HG03342 (cell line): ENCODE data around the gene ZBTB38.

Source experiments
- ATAC-seq: cut with Tn5 transposase; IDR thresholded peaks from one replicate; pipeline ENCODE4 v1.9.1; 2021; ENCODE audit warnings: mild to moderate bottlenecking, moderate library complexity; ENCODE audit not compliant: unreplicated experiment

ZBTB38 gene

GRCh38 chr3:141401573-141402475, 33.5 kb downstream of the ZBTB38 start:
- peak; percentile 55 for ATAC-seq

GRCh38 chr3:141402476-141403171, 34.3 kb downstream of the ZBTB38 start:
- peak; percentile 39 for ATAC-seq

DNA sequence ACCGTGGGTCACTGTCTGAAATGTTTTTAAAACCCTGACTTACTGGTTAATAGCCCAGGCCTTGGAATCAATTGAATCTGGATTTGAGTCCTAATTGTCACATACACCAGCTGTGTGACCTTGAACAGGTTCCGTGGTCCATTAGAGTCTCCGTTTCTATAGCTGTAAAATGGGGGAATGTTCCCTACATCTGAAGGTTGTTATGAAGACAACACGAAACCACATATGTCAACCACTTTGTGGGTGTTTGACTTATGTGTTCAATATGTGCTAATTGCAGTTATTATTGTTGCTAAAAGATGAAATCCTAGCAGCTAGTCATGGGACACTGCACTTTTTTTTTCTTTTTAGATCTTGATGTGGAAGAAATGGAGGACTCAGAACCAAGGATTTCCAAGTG, 35.3 kb downstream of the ZBTB38 start:
- ATAC-seq = no peak

DNA sequence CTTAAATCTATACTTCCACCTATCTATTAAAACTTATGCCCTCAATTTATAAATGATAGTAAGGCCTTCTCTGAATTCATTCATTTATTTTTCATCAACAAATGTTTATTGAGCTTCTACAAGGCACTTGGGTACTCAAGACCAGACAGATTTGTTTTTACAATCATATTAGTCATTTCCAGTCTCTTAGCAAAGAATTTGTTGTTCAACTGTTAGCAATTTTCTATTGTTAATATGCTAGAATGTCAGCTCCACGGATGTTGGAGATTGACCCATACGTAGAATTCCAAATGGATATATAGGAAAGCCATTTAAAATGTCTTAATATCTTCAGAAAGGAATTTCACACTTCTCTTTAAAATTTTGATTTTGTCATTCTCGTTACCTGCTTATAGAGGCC, 36.7 kb downstream of the ZBTB38 start:
- no peak for ATAC-seq

DNA sequence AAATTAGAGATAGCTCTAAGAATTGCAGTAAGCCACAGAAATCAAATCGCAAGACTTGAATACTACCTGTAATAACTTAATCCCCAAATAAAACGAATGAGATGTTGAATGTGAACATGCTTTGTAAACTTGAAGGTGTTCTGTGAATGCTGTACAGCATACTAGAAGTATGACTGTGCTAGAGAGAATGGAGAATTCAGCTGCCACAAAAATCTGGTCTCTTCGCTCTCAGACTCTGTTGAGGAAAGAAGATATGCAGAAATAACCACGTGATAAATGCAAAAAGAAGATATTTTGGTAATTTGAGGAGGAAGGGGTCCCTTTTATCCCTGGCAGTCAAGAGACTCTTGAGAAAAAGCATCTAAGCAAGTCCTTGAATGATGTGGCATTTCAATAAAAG, 37.3 kb downstream of the ZBTB38 start:
- ATAC-seq = no peak

DNA sequence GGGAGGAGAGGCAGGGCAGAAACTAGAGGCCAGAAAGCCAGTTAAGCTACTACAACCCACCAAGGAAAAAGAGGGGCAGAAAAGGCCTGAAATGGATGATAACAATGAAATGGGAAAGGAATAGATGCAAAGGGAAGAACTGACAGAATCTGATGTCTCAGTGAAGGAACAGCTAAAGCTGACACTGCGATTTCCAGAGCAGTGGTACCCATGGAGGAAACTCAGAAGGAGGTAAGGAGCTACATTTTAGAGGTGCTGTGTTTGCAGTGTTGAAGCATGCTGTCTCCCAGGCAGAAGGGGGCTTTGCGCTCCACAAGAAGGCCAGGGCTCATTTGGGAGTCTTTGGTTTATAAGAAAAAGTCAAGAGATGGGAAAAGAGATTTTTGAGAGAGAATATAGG, 38.0 kb downstream of the ZBTB38 start:
- ATAC-seq = no peak

DNA sequence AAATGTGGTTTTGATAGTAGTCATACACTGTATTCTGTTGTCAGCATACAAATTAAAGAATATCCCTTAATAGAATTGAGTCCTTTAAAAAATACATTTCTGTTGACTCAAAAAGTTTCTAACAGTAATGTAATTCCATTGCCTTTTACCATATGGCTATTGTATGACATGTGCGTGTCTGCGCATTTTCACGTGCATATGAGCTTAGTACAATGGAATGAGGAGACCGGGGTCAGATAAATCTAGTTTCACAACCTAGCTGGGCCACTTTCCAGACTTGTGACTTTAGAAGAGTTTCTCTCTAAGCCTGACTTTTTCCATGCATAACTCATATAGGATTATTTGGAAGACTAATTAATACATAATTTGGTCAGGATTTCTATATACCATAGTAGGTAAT, 38.7 kb downstream of the ZBTB38 start:
- ATAC-seq = no peak

DNA sequence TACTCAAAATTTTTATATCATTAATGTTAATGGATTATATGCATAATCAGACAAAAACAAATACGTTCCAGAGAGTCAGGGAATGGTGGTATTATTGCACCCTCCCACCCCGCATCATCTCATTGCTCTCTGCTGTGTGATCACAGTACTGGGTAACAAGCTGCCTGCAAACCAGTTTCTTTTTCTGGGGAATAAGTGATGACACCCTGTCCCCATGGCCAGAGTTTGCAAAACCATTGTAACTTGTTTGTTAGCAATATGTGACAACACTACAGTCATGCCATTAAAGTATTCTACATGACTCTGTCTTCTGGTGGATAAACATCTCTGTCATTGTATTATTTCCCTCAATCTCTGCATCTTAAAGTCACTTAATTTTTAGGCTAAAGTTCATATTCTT, 39.5 kb downstream of the ZBTB38 start:
- no peak for ATAC-seq

- ATAC-seq = no peak
Measured at GRCh38 chr3:141408596-141408995, 40.3 kb downstream of the ZBTB38 start.

- no peak for ATAC-seq
Measured at GRCh38 chr3:141409940-141410241, 41.6 kb downstream of the ZBTB38 start.

DNA sequence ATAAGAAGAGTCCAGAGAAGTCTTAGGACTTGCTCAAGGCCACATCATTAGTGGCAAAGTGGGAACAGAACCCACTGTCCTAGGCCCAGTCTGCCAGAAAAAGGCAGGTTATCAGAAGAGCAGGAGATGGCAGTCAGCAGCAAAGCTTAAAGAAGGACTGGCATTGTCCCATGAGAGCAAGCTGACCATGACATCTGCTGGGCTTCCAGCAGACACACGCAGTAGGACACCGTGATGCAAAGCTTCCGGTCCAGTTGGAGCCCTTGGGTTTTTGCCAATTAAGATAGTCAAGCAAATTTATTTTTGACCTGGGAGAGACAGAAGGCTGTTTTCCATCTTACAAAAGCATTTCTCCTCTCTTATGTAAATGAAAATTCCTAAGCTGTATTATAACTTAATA, 42.1 kb downstream of the ZBTB38 start:
- ATAC-seq = no peak

- no peak for ATAC-seq
Measured at GRCh38 chr3:141410846-141411245, 42.5 kb downstream of the ZBTB38 start.

- no peak for ATAC-seq
Measured at GRCh38 chr3:141411251-141411771, 43.0 kb downstream of the ZBTB38 start.

DNA sequence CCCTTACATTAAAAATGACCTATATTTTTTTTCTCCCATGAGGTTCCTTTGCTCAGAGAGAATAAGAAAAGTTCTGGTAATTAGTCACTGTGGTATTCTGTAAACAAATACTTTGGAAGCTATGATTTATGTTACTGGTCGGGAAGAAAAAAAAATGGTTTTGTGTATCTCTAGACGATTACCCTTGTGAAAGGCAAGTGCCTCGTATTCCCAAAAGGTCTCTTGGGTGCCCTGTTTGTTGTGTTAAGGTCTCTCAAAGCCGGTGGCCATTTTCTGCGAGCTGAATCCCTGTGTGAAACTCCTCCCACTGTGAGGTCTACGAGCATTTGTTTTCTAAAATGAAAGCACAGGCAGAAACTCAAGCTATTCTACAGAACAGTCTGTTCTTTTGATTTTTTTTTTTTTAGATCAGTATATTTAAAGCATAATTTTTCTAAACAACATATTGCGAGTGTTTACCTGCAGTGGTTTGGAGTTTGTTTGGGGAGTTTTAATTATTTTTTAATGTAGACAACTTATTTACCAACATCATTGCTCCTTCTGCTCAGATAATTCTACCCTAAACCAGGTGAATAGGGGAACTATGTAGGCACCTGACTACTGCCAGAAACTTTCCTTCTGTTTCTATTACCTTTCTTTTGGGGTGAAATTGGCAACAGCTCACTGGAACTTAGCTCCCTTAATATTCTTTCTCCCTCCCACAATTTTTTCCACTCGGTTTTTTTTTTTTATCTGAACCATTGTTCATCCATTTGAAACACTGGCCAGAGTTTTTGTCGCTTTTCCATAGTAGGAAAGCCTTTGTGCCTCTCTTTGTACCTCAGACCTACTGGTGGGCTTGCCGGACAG, 44.0 kb downstream of the ZBTB38 start:
- no peak for ATAC-seq

DNA sequence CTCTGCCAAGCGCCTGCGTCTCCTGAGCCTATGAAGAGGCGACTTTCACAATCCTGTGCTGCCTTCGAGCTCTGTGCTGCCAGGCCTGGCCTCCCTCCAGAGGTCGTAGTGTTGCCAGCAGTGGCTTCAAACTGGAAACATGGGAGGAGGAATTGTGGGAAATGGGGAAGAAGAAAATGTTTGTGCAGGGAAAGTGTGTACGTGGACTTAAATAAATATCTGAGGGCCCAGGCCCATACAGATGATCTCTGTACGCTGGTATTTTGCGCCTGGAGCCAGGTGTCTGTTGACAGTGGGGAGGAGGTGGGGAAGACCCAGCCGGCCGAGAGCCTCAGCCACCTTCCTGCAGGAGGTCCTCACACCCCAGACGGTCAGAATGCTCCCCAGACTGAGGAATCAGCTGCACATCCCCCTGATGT, 44.6 kb downstream of the ZBTB38 start:
- no peak for ATAC-seq

DNA sequence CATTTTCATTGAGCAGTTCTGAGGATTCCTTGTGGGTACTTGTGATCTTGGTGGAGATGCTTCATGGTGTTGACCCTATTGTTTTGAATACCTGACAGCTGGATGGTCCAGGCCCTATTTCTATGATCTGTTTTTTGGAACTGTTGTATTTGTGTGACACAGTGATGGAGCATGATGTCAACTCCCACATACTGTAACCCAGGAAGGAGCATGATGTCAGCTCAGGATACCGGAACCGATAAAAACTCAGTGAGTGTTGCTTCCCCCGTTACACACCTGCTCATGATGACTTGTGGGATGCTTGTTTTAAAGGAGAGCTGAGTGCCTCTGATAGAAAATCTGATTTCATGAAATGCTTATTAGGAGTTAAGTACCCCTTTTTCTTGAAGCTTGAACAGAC, 45.1 kb downstream of the ZBTB38 start:
- no peak for ATAC-seq

GRCh38 chr3:141413801-141414689, 45.7 kb downstream of the ZBTB38 start:
- no peak for ATAC-seq

DNA sequence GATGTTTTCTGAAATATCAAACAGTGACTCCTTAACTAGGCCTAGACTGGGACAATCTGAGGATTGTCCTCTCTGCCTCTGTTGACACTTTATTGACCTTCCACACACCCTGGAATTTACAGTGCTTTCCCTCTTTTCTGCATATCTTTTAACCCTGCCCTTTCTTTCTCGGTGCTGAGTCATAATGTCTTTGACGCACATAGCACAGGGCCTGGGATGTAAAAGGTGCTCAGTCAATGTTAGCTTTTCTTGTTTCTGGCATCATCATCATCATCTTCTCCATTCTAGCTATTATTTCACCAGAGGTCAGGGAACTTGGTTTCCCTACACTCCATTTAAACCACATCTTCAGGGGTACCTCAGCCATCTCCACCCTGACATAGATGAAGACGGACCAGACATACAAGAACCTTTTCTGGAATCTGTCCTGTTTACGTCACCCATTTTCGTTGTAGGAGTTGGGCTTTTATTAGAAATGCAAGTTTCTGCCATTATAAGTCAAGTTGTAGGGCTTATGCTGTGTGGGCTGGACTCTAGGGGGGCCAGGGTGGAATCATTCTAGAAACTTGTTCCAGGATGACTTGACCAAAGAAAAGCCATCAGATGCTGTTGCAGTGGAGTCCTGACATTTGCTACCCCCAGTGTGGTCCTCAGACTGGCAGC, 46.6 kb downstream of the ZBTB38 start:
- no peak for ATAC-seq

GRCh38 chr3:141415953-141416352, 47.6 kb downstream of the ZBTB38 start:
- ATAC-seq = no peak
